Activated CD4-positive, alpha-beta T cell treated with anti-CD3 and anti-CD28 coated beads, Interleukin-2, amount 50 U/mL, for 48 hours (primary cell): Measurements from ENCODE around the gene GLCCI1.

ENCODE experiments used
- DNase-seq, 2 experiments: peaks; one replicate each; pipeline ENCODE4 v3.0.0-alpha.2; 2020

The GLCCI1 gene

DNA sequence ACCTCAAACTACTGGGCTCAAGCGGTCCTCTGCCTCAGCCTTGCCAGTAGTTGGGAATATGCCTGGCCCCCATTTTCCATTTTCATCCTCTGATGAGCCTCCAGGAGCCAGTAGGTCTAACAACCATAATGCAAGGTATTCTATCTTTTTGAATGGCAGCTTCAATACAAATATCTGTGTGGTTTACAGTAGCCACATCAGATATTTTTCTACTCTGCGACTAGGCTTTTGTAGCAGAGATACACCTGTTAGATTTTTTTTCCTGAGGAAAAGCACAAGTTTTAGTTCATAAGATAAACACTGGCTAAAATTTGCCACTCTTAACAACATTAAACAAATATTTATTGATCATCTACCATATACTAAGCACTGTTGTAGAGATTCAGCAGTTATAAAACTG is 3.9 kb upstream of the GLCCI1 start:
- DNase-seq, result no peak

- DNase-seq, result no peak
These were observed 3.3 kb upstream of the GLCCI1 start for GRCh38 chr7:7965301-7965700.

DNA sequence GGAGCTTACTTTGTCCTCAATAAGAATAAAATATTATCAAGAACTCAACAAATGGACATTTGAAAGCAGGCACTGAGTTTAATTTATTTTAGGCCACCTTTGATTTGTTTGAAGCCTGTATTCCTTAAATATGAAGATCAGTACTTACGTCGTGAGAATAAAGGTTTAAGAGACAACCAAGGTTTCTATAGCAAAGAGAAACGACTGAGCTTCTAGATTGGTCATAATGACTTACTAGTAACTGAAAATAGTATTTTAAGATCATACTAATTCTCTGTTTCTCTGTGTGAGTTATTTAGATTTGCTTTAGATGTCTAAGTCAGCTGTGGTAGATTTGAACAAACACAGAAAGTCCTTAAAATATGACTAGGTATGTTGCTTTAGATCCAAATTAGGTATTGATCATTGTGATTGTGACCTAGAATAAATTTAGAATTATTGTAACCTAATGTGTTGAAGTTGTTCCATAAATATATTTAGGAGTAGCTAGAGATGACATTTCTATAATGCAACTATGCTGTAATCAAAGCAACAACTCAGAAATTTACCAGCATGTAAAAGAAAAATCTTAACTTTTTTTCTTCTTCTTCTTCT is 2.4 kb upstream of the GLCCI1 start:
- no peak for DNase-seq

- no peak for DNase-seq
These were observed 581 bp upstream of the GLCCI1 start for GRCh38 chr7:7967886-7968543.

DNA sequence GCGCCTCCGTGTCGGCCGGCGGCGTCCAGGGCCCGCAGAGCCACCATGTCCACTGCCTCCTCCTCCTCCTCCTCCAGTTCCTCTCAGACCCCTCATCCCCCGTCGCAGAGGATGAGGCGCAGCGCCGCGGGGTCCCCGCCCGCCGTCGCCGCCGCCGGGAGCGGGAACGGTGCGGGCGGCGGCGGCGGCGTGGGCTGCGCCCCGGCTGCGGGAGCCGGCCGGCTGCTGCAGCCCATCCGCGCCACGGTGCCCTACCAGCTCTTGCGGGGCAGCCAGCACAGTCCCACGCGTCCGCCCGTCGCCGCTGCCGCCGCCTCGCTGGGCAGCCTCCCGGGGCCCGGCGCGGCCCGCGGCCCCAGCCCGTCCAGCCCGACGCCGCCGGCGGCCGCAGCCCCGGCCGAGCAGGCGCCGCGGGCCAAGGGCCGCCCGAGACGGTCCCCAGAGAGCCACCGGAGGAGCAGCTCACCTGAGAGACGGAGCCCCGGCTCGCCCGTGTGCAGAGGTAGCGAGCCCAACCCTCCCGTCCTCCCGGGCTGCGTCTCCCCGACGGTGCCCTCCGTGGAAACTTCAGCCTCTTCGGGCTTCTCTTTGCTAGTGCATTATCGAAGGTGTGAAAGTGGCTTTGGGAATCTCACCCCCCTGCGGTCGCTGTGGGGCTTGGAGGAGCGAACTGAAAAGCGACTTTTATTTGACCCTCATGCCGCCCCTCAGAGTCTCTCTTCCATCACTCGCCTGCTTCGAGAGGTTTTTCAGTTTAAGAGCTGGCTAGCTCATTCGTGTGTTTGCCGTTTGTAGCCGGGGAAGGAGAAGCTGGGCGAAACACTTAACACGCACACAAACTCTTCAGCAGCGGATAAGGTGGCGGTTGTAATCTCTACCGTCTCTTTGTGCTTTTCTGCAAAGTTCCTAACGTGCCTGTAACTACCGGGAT is 975 bp downstream of the GLCCI1 start:
- peak; percentile 44 to 54 for DNase-seq

DNA sequence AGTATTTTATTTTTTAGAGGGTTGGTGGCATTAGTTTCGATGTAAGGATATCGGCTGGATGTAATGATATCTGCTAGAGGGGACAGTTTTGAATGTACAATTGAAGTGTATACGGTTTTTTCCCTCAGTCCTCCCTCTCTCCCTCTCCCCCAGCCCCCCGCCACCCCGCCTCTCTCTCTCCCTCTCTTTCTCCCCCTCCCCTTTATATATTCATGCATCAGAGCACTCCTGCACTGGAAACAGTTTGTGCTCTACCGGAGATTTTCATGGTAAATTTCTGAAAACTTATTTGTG is 1.6 kb downstream of the GLCCI1 start:
- no peak for DNase-seq

GRCh38 chr7:7970531-7971307 is 2.1 kb downstream of the GLCCI1 start:
- no peak for DNase-seq

GRCh38 chr7:7971308-7972040 is 2.9 kb downstream of the GLCCI1 start:
- DNase-seq, result no peak

DNA sequence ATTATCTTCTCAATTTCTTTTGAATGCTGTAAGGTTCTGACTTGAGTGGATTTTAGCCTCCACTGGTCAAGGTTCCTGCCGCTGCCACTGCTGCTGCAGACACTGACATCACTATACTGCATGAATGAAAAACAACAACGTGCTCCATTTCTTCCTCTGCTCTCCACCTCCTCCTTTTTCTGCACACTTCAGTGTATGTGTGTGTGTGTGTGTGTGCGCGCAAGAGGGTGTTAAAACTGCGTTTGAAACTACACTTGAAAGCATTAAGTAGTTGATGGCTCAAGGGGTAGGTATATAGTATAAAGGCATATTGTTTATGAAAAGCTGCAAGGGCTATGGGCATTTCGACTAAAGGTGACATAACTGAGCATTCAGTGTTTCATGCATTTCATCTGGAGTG is 3.5 kb downstream of the GLCCI1 start:
- DNase-seq, result no peak

GRCh38 chr7:7972922-7973594 is 4.5 kb downstream of the GLCCI1 start:
- DNase-seq, result no peak

GRCh38 chr7:7976677-7977076 is 8.1 kb downstream of the GLCCI1 start:
- DNase-seq, result no peak

GRCh38 chr7:7977774-7978173 is 9.2 kb downstream of the GLCCI1 start:
- DNase-seq, result no peak

- DNase-seq, result no peak
These were observed 10.3 kb downstream of the GLCCI1 start for GRCh38 chr7:7978860-7979259.

GRCh38 chr7:7979558-7979957 is 11.0 kb downstream of the GLCCI1 start:
- DNase-seq, result no peak

DNA sequence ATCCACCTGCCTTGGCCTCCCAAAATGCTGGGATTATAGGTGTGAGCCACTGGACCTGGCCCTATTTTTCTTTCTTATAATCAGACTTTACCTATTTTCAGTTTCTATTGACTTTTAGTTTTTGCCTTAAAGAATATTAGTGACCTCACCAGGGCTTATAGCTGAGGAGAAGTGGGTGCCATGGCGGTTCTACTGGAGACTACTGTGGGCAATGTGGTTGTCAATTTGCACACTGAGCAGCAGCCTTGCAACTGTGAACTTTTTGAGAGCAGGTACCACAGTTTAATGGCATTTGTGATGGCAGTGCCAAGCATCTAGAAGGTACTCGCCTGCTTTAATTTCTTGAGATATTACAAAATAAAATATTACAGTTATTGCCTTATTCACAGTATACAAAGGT is 11.5 kb downstream of the GLCCI1 start:
- DNase-seq, result no peak

DNA sequence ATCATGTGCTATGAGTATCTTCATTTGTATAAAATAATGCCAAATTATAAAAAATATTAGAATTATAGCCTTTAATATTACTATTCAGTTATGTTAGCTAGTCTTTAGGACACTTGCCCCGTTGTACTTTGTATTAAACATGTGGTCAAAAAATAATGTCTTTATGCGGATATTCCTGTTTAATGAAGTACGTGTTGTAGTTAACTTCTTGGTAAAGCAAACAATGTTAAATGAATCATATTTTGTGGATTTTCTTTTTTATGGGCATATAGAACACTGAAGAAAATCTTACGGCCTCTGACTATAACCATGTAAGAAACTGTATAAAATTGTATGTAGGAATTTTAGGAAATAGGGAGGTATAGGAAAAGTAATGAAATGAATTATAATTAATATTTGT is 14.3 kb downstream of the GLCCI1 start:
- DNase-seq, result no peak

DNA sequence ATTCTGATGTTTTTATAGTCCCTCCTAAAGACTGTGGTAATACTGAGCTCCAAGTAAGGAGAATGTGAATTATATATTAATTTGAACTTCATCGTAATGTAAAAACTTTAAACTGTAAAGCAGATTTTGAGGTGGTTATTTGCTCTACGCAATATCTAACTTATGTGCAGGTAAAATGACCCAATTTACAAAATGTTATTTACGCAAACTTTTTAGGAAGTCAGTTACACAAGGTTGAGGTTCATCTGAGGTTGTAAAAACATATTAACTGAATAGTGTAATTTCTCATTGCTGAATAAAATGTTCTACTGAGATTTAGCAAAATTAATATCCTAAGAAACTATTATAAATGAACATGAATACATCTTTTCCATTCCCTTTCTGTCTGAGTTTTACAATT is 15.8 kb downstream of the GLCCI1 start:
- no peak for DNase-seq

DNA sequence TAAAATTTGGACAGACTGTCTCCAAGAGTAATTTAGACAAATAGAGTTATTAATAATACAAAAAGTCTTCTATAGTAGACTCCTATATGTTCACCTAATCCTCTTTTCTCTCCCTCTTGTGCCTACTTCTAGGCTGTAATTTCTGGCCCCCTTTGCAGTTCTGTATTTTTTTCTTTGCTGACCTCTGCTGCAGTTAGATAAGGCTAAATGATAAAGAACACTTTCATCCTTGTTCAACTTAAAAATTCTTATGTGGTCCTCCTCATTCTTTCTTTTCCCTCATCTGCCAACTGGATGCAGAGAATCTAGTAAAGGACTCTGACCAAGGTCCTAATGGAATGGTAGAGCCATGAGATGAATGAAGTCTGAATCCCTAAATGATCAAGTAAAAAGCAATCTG is 20.1 kb downstream of the GLCCI1 start:
- DNase-seq, result no peak

GRCh38 chr7:7989133-7989532 is 20.5 kb downstream of the GLCCI1 start:
- DNase-seq, result no peak

DNA sequence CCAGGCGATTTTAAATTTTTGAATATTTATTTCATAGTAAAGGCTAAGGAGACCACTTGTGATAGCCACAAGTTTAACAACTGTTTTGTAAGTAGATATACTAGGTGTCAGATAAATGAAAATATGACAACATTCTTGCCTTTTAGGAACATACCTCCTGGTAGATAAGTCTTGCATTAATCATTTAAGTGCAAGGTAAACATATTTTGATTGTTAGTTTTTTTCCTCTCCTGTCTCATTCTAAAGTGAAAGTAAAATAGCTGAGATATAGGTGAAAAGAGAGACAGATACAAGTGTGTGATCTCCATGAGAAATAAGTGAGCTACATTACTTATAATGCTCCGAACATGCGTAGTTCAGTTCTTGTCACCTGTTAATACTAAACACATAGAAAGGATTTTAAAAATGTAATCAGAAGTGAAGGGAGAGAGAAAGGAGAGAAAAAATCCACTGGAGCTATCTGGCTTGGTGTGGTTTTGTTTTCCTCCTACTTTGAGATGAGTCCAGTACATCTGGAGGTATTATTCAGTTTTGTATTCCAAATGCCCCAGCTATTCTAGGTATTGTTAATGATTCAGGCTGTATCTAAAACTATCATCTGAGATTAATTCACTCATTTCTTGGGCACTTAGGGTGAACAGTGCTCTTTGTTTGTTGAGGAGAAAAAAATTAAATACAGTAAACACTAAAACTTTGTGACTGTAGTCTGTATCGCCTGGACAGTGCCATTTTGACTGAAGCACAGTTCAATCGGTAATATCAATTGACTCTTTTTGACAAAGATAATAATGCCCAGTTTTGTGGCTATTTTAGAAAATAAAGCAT is 21.2 kb downstream of the GLCCI1 start:
- no peak for DNase-seq

DNA sequence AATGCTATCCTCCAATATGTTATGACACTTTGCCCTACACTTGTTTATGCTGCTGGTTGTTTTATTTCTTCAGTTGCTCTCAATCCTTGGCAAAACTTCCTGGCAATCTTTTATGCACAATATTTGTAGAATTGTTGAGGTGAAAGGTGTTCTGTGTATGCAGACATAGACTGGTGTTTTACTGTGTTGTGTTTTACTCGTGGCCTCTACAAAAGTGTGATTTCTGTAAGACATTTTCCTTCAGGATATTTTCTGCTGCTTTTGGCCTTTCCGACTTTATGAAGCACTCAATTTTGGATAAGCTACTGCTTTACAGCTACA is 21.8 kb downstream of the GLCCI1 start:
- no peak for DNase-seq
